Measurements from ENCODE around the gene ADARB1.

- TF ChIP-seq CTCF (optimal IDR thresholded peaks at IDR 0.05 in 1 of 3, IDR thresholded peaks at IDR 0.05 in 1 of 3, conservative IDR thresholded peaks at IDR 0.05 in 1 of 3; ENCODE audit: extremely low read depth in 1 of 3, insufficient read depth in 2 of 3, low read length in 3 of 3), result no peak
- TF ChIP-seq EZH2 (IDR thresholded peaks at IDR 0.05; ENCODE audit: low read length), result no peak
These were observed 181.1 kb downstream of the ADARB1 start for GRCh38 chr21:45255381-45256020.
